K562 (cell line): Measurements from ENCODE around the gene SPATA21. TPM values are rescaled to one million over a fixed set of nuclear protein-coding genes. Genes with fewer than 3 reads are reported as not detected.

Experiments
- ATAC-seq: fragments of 200-7000 bp; cut with Tn5 transposase; 3 replicates; pipeline ENCODE4 v1.9.1; 2020; ENCODE audit warnings: moderate library complexity
- BruUV-seq: library from RNA; stranded (reverse); fragments of 400-500 nt; replicated peaks from 2 replicates; lab custom pipeline; 2021; lab: Mats Ljungman, UMichigan
- CTCF ChIA-PET: fragments of 300-600 bp; formaldehyde crosslinking; extraction: SDS; loops from one replicate; lab custom pipeline; 2021; ENCODE audit warnings: low intra/inter-chr PET ratio; lab: Yijun Ruan, JAX
- POLR2A ChIA-PET: fragments of 300-600, 350-650 bp; sonication (Branson Sonifier 250); formaldehyde crosslinking; extraction: SDS; loops from one replicate; lab custom pipeline; 2021; ENCODE audit warnings: antibody characterized with exemption, inconsistent platforms; lab: Yijun Ruan, JAX
- DNase-seq, 4 experiments: peaks; one replicate each; pipeline versions ENCODE4 v3.0.0 to v3.0.0-alpha.2; 2011 to 2018; ENCODE audit warnings: low spot score in 3 of 4, mixed read lengths in 3 of 4; ENCODE audit errors: extremely low read depth in 1 of 4
- FAIRE-seq: peaks from 2 replicates; lab custom pipeline; 2011; peaks lifted over from hg19 to GRCh38; lab: Jason Lieb, UNC
- H2AFZ ChIP-seq: 2 replicates; pipeline ENCODE4 v1.6.0; 2011; ENCODE audit warnings: low read depth, low read length, control low read depth, inconsistent platforms
- H3K27ac ChIP-seq: fragments of 200-600 bp; 3 replicates; pipeline ENCODE4 v1.8.0; 2011; ENCODE audit warnings: low read depth, mild to moderate bottlenecking, control low read depth, inconsistent platforms, low read length, moderate library complexity, mixed read lengths; ENCODE audit errors: extremely low read depth
- H3K27me3 ChIP-seq, 2 experiments: fragments of 300-600 bp in 1 of 2; 2 replicates in 1 of 2; 3 replicates in 1 of 2; pipeline versions ENCODE4 v1.6.0 to v1.8.0; 2011; ENCODE audit warnings: inconsistent platforms in 2 of 2, low read length in 2 of 2, mild to moderate bottlenecking in 1 of 2, mixed read lengths in 1 of 2, moderate library complexity in 1 of 2; ENCODE audit not compliant: control insufficient read depth in 2 of 2, insufficient read depth in 2 of 2
- H3K36me3 ChIP-seq: fragments of 300-600 bp; 3 replicates; pipeline ENCODE4 v1.8.0; 2011; ENCODE audit warnings: mild to moderate bottlenecking, low read length, inconsistent platforms; ENCODE audit not compliant: control insufficient read depth, insufficient read depth
- H3K4me1 ChIP-seq, 2 experiments: fragments of 200-600 bp in 1 of 2; replicated peaks in 1 of 2; 2 replicates in 1 of 2; 3 replicates in 1 of 2; pipeline versions ENCODE4 v1.5.1 to v1.8.0; 2011; ENCODE audit warnings: inconsistent platforms in 2 of 2, low read length in 2 of 2, mild to moderate bottlenecking in 1 of 2, mixed read lengths in 1 of 2, moderate library complexity in 1 of 2; ENCODE audit not compliant: control insufficient read depth in 2 of 2, insufficient read depth in 2 of 2
- H3K4me2 ChIP-seq: 2 replicates; pipeline ENCODE4 v1.6.1; 2011; ENCODE audit warnings: low read length, control low read depth, inconsistent platforms, mixed read lengths; ENCODE audit not compliant: insufficient read depth
- H3K4me3 ChIP-seq: fragments of 200-600 bp; sonication (generic), shearing (Covaris generic); 2 replicates; pipeline ENCODE4 v1.5.1; 2016; ENCODE audit warnings: control low read depth, inconsistent platforms
- H3K79me2 ChIP-seq: fragments of 200-600 bp; 3 replicates; pipeline ENCODE4 v1.8.0; 2011; ENCODE audit warnings: low read length, inconsistent platforms; ENCODE audit not compliant: control insufficient read depth, insufficient read depth
- H3K9ac ChIP-seq, 2 experiments: 2 replicates each; pipeline versions ENCODE4 v1.6.0 to v1.6.1; 2011; ENCODE audit warnings: low read depth in 2 of 2, low read length in 2 of 2, control low read depth in 1 of 2, inconsistent platforms in 1 of 2, mild to moderate bottlenecking in 1 of 2, mixed read lengths in 1 of 2; ENCODE audit not compliant: insufficient read depth in 1 of 2
- H3K9me1 ChIP-seq: one replicate; pipeline ENCODE4 v1.6.0; 2011; ENCODE audit warnings: inconsistent platforms, mild to moderate bottlenecking, low read length, moderate library complexity; ENCODE audit not compliant: control insufficient read depth, insufficient read depth
- H3K9me3 ChIP-seq: replicated peaks from 2 replicates; pipeline ENCODE4 v1.5.1; 2011; ENCODE audit warnings: low read depth, low read length, inconsistent platforms; ENCODE audit not compliant: control insufficient read depth, insufficient read depth
- H4K20me1 ChIP-seq: replicated peaks from 2 replicates; pipeline ENCODE4 v1.6.1; 2011; ENCODE audit warnings: low read length, inconsistent platforms, mixed read lengths; ENCODE audit not compliant: control insufficient read depth, insufficient read depth
- ADNP ChIP-seq: fragments of 200-800 bp; sonication (Bioruptor generic); IDR thresholded peaks from 2 replicates; pipeline ENCODE4 v1.6.1; 2016; ENCODE audit warnings: missing genetic modification characterization, missing compliant biosample characterization
- ATF6 ChIP-seq: sonication (generic); formaldehyde crosslinking; IDR thresholded peaks from 2 replicates; pipeline ENCODE4 v1.4.0; 2020; ENCODE audit warnings: mild to moderate bottlenecking, missing genetic modification reagents
- BCL6 ChIP-seq: fragments of 250-450 bp; sonication (Bioruptor Pico); IDR thresholded peaks from 2 replicates; pipeline ENCODE4 v1.4.0; 2020
- E2F4 ChIP-seq: sonication (generic); formaldehyde crosslinking; IDR thresholded peaks from 2 replicates; pipeline ENCODE4 v1.8.0; 2022; ENCODE audit warnings: mild to moderate bottlenecking, low read depth, missing genetic modification reagents
- EWSR1 ChIP-seq: fragments of 450-650 bp; IDR thresholded peaks from 2 replicates; pipeline ENCODE4 v1.6.1; 2018; ENCODE audit warnings: borderline replicate concordance, mild to moderate bottlenecking, low read depth, moderate library complexity; ENCODE audit not compliant: partially characterized antibody
- GATA2 ChIP-seq: sonication (generic); formaldehyde crosslinking; IDR thresholded peaks from 2 replicates; pipeline ENCODE4 v1.4.0; 2020; ENCODE audit warnings: mild to moderate bottlenecking, missing genetic modification reagents
- HEY1 ChIP-seq: fragments of 250-450 bp; sonication (Bioruptor Pico); IDR thresholded peaks from 2 replicates; pipeline ENCODE4 v1.5.0; 2020; ENCODE audit warnings: mild to moderate bottlenecking, moderate library complexity, borderline replicate concordance
- IRF9 ChIP-seq: fragments of 450-650 bp; IDR thresholded peaks from 2 replicates; pipeline ENCODE4 v1.6.1; 2016; ENCODE audit warnings: missing biosample characterization, missing genetic modification characterization
- NFE2L1 ChIP-seq: fragments of 450-650 bp; IDR thresholded peaks from 2 replicates; pipeline ENCODE4 v1.6.1; 2016; ENCODE audit warnings: missing genetic modification characterization, low read depth, mild to moderate bottlenecking, missing compliant biosample characterization, moderate library complexity, borderline replicate concordance
- NR4A1 ChIP-seq, 2 experiments: fragments of 250-450 bp in 1 of 2; fragments of 450-650 bp in 1 of 2; sonication (Bioruptor Pico) in 1 of 2; IDR thresholded peaks; 2 replicates each; pipeline versions ENCODE4 v1.4.0 to v1.6.1; 2016 to 2020; ENCODE audit warnings: mild to moderate bottlenecking in 2 of 2, missing compliant biosample characterization in 1 of 2, missing genetic modification characterization in 1 of 2, moderate library complexity in 1 of 2
- SREBF2 ChIP-seq: sonication (generic); formaldehyde crosslinking; IDR thresholded peaks from 2 replicates; pipeline ENCODE4 v1.4.0; 2020; ENCODE audit warnings: mild to moderate bottlenecking, missing genetic modification reagents
- ZNF12 ChIP-seq: sonication (generic); formaldehyde crosslinking; IDR thresholded peaks from 2 replicates; pipeline ENCODE4 v1.4.0; 2020; ENCODE audit warnings: mild to moderate bottlenecking, missing genetic modification reagents
- ZNF146 ChIP-seq: IDR thresholded peaks from one replicate; pipeline ENCODE4 v1.6.1; 2018; ENCODE audit warnings: missing compliant biosample characterization; ENCODE audit not compliant: unreplicated experiment
- ZNF175 ChIP-seq: fragments of 200-800 bp; sonication (Bioruptor generic); IDR thresholded peaks from 2 replicates; pipeline ENCODE4 v1.6.1; 2016; ENCODE audit warnings: low read depth, mild to moderate bottlenecking, missing genetic modification characterization, missing compliant biosample characterization
- ZNF41 ChIP-seq: fragments of 250-450 bp; sonication (Bioruptor Pico); conservative IDR thresholded peaks from 2 replicates; pipeline ENCODE4 v1.4.0; 2020; ENCODE audit warnings: mild to moderate bottlenecking
- WGBS: fragments of 100-300 bp; shearing (Covaris generic); methylation state at CpG from one replicate; pipeline ENCODE4 v1.1.6; 2016; ENCODE audit warnings: low coverage, mixed read lengths; ENCODE audit not compliant: insufficient coverage; ENCODE audit errors: missing lambda C conversion rate; 5-methylcytosine and 5-hydroxymethylcytosine counted together
- in situ Hi-C: fragments of 300-500 bp; cut with MboI; formaldehyde crosslinking; loops from 4 replicates; pipeline ENCODE4 v1.15.0; 2018; ENCODE audit warnings: inconsistent platforms, mixed read lengths
- intact Hi-C: fragments of 100-400 bp; cut with micrococcal nuclease; formaldehyde crosslinking; loops from 2 replicates; pipeline ENCODE4 v1.14.2; 2022
- polyA plus RNA-seq, 8 experiments: library from polyadenylated mRNA; depleted of rRNA in 4 of 8; stranded (reverse) in 5 of 8; unstranded in 3 of 8; fragments of >200 nt; fragmentation: Nextera tagmentation in 2 of 8; fragmentation: Illumina TruSeq in 1 of 8; extraction: Ambion mirVana in 2 of 8; extraction: Trizol in 1 of 8; gene quantifications; 2 replicates each; pipeline versions ENCODE4 v1.2.1 to v1.2.3, GENCODE V29; 2011 to 2014; ENCODE audit warnings: inconsistent platforms in 1 of 8, missing spikeins in 1 of 8
- total RNA-seq, 7 experiments: library from RNA; depleted of rRNA in 6 of 7; stranded (reverse); fragments of >200 nt in 6 of 7; fragmentation: Illumina TruSeq in 2 of 7; extraction: Trizol in 2 of 7; gene quantifications; 2 replicates each; pipeline versions ENCODE4 v1.2.1 to v1.2.3, GENCODE V29; 2011 to 2021; ENCODE audit warnings: low replicate concordance in 1 of 7

Gene SPATA21
- total and polyA plus RNA-seq, 9 of the 15 experiments (the other 6 are each of a cell fraction or from before 2014, with no cell fraction given): 0.10 to 0.36 (median 0.13) TPM; not detected in 3

DNA sequence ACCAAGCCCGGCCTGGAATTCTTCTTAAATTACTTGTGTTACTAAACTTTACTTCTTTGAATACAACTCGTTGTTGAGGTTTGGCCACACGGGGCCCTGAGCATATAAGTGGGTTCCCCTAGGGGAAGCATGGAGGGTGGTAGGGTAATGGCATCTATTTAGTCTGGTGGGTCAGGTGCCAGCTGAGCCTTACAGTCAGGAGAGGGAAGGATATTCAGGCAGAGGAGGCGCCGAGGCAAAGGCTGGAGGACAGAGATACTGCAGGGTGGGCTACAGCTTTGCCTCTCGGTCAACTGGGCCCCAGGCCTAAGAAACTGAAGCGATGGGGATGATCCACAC is 2.9 kb upstream of the SPATA21 start:
- no peaks in the 10 kb centered on the region for H3K9me3 ChIP-seq
- peaks cover 35 to 44% of the 10 kb centered on the region in 2 experiments for H3K4me1 ChIP-seq
- peaks cover 44% of the 10 kb centered on the region for H3K79me2 ChIP-seq
- CTCF ChIA-PET: no interaction called here
- ATAC-seq (peak; percentile 49), DNase-seq (no peak), FAIRE-seq (no peak)
- peak overlapping the region; percentile 92 to 98 for H3K9ac ChIP-seq
- H3K9me1 ChIP-seq: peaks cover 1% of the 10 kb centered on the region
- WGBS: 32% methylated on average over 7 of the region's 7 CpGs
- H3K4me2 ChIP-seq: peak overlapping the region; percentile 89
- H4K20me1 ChIP-seq: no peaks in the 10 kb centered on the region; the same call in 1 of the 2 replicates
- POLR2A ChIA-PET: interaction anchor here (0.6 to 3.0 kb wide), 11 partner anchors 10 to 366 kb away, joined by 3 to 15 read pairs (median 4); no protein-coding TSS in a partner anchor
- intact Hi-C loops (loop anchor here (1.0 to 5.0 kb wide), 4 partner anchors 57 to 512 kb away; partner anchors contain the start of genes NBPF1 and SZRD1), in situ Hi-C loops (loop anchor here (25.0 kb wide), 1 partner anchor 422 kb away; no protein-coding TSS in a partner anchor)
- H2AFZ ChIP-seq: peak overlapping the region; percentile 99
- peak overlapping the region; percentile 95 for H3K4me3 ChIP-seq
- BruUV-seq: no TSS peak
- peak overlapping the region; percentile 77 for H3K27ac ChIP-seq
- H3K36me3 ChIP-seq: peaks cover 31% of the 10 kb centered on the region
- no peaks in the 10 kb centered on the region for H3K27me3 ChIP-seq
- TF ChIP-seq E2F4 (peak; percentile 19; the same call in 1 of the 2 replicates), ATF6 (CRISPR knock-in tag) (0 out of 2 replicates have a peak, but pooled peaks have one; percentile 69), SREBF2 (CRISPR knock-in tag) (peak; percentile 96; the same call in 1 of the 2 replicates), ZNF146 (peak; percentile 2), ADNP (tag) (peak; percentile 2; the same call in 1 of the 2 replicates), NR4A1 (CRISPR knock-in tag; IDR thresholded peaks at IDR 0.05) (no peak), NR4A1 (tag; IDR thresholded peaks at IDR 0.05) (peak; percentile 23; the same call in 1 of the 2 replicates), NFE2L1 (no peak), EWSR1 (no peak), IRF9 (no peak), BCL6 (CRISPR knock-in tag) (no peak), ZNF175 (CRISPR knock-in tag) (peak; percentile 69; the same call in 1 of the 2 replicates), HEY1 (CRISPR knock-in tag) (0 out of 2 replicates have a peak, but pooled peaks have one; percentile 16), ZNF12 (CRISPR knock-in tag) (0 out of 2 replicates have a peak, but pooled peaks have one; percentile 70), GATA2 (CRISPR knock-in tag) (0 out of 2 replicates have a peak, but pooled peaks have one; percentile 28), ZNF41 (CRISPR knock-in tag) (no peak)
